HL-60 (cell line): ENCODE measurements around the gene CPLX1.

Experiments
- CTCF ChIP-seq: IDR thresholded peaks from one replicate; pipeline ENCODE4 v1.5.1; 2011; ENCODE audit warnings: low read length, control low read depth, inconsistent platforms; ENCODE audit not compliant: insufficient read depth
- GABPA ChIP-seq: IDR thresholded peaks from 2 replicates; pipeline ENCODE4 v1.6.1; 2012; ENCODE audit warnings: low read depth
- POLR2AphosphoS5 ChIP-seq: IDR thresholded peaks from 2 replicates; pipeline ENCODE4 v1.6.1; 2012; ENCODE audit warnings: low read depth
- REST ChIP-seq: IDR thresholded peaks from 2 replicates; pipeline ENCODE4 v1.6.1; 2012; ENCODE audit warnings: low read depth; ENCODE audit not compliant: insufficient replicate concordance
- SPI1 ChIP-seq: IDR thresholded peaks from 2 replicates; pipeline ENCODE4 v1.6.1; 2012; ENCODE audit warnings: low read depth, mild to moderate bottlenecking, borderline replicate concordance

- no peak for TF ChIP-seq REST
- TF ChIP-seq POLR2AphosphoS5: no peak
- TF ChIP-seq CTCF: no peak
- no peak for TF ChIP-seq GABPA
- no peak for TF ChIP-seq SPI1
Measured at GRCh38 chr4:845836-846251, 19.9 kb upstream of the CPLX1 start.
